ENCODE data around the gene CAPN13.

Gene CAPN13, protein sequence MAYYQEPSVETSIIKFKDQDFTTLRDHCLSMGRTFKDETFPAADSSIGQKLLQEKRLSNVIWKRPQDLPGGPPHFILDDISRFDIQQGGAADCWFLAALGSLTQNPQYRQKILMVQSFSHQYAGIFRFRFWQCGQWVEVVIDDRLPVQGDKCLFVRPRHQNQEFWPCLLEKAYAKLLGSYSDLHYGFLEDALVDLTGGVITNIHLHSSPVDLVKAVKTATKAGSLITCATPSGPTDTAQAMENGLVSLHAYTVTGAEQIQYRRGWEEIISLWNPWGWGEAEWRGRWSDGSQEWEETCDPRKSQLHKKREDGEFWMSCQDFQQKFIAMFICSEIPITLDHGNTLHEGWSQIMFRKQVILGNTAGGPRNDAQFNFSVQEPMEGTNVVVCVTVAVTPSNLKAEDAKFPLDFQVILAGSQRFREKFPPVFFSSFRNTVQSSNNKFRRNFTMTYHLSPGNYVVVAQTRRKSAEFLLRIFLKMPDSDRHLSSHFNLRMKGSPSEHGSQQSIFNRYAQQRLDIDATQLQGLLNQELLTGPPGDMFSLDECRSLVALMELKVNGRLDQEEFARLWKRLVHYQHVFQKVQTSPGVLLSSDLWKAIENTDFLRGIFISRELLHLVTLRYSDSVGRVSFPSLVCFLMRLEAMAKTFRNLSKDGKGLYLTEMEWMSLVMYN

GRCh38 chr2:30807249-30807648 lies at the start of gene CAPN13:
Gene CAPN13 (minus strand): TSS chr2:30807446. CDS start chr2:30787325, 20,121 bp downstream.
- no peak for DNase-seq

- no peak for DNase-seq
Observed at GRCh38 chr2:30847841-30848240, 40.6 kb upstream of the CAPN13 start.

GRCh38 chr2:30847329-30847728 lies 40.1 kb upstream of the CAPN13 start:
- no peak for DNase-seq

DNA sequence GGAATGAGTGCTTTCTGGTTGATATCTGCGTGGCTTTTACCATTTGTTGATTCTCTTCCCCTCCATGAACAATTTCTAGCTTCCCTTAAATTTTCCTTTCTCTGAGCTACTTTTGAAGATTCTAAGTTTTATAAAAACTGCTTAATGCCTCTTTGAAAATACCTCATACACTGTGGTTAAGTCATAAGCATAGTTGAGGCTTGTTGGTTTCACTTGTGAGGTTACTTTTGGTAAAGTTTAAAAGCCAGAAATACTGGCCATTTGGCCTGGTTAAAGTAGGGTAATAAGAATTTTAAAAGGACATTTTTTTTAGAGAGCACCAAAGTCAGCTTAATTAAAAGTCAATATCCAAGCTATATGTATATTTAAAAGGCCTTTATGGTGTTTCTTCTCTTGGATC lies 21.3 kb upstream of the CAPN13 start:
- DNase-seq, result no peak

DNA sequence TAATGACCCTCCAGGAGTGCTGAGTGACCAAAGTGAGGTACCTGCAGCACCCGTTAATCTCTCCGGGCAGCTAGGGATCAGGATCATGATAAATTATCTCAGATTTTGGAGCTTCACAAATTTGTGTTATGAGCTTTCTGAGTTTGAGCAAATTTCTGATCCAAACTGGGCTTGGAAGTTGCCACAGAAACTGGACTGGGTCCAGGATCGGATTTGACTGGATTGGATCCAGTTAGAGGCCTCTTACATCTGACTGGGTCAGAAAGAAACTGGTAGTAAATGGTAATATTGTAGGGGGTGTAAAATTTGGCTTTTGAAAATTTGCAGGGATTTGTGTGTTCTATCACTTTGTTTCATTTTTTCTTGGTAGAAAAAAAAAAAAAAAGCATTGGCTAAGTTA lies 19.7 kb upstream of the CAPN13 start:
- no peak for DNase-seq

DNA sequence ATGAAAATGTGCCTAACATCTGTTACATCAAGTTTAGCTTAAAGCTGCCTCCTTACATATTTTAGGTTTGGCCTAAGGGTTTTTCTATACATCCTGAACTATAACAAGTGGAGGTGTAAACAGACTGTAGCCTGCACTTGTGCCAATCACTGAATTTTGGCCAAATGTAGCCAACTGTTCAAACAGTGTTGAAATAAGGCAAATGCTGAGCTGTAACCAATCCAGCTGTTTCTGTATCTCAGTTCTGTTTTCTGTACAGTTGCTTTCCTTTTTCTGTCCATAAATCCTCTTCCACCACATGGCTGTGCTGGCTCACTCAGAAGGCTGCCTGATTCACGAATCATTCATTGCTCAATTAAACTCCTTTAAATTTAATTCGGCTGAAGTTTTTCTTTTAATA lies 19.2 kb upstream of the CAPN13 start:
- no peak for DNase-seq

DNA sequence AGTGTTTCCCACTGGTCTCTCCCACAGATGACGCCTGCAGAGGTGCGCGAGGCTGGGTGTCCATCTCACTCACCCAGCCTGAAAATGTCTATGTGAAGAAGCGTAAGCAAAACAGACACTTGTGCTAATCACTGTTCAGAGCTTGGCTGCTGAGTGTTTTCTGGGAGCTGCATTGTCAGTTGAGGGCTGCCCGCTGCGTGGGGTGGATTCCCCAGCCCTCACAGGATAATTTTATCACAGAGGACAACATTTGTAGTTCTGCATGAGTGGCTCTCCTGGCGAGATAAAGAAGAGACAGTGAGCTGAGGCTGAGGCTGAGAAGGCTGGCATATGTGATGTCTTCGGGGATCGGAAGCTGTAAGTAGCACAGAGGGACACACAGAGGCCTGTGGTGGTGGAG lies 16.2 kb upstream of the CAPN13 start:
- DNase-seq, result no peak

- DNase-seq, result no peak
Observed at GRCh38 chr2:30821960-30822359, 14.7 kb upstream of the CAPN13 start.

DNA sequence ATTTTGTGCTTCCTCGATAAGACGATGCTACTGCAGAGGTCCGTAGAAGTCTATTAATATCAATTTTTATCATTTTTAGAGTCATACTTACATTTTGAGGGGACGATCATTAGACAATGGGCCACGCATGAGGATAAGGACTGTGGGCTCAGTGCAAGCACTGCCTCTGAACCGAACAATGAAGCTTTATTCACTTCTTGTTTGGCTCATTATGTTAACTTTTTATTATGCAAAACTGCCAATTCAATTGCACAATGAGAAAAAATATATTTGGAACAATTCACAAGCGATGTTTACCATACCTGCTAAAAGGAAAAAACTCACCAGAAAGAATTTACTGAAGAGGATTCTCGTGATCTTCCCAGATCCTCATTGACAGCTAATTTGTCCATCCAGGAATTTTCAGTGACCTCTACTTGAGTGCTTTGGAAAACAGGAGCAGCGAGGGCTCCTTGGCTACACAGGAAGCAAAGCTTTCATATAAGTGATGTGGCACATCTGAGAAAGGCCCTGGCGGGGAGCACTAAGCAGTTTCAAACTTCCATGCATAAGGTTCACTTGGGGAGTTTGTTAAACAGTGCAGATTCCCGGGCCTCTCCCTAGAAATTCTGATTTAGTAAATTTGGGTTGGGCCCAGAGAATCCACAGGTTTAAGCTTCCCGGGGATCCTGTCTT lies 13.3 kb upstream of the CAPN13 start:
- DNase-seq, result no peak

- DNase-seq, result no peak
Observed at GRCh38 chr2:30809938-30810337, 2.7 kb upstream of the CAPN13 start.

GRCh38 chr2:30808695-30809094 lies 1.4 kb upstream of the CAPN13 start:
- no peak for DNase-seq

DNA sequence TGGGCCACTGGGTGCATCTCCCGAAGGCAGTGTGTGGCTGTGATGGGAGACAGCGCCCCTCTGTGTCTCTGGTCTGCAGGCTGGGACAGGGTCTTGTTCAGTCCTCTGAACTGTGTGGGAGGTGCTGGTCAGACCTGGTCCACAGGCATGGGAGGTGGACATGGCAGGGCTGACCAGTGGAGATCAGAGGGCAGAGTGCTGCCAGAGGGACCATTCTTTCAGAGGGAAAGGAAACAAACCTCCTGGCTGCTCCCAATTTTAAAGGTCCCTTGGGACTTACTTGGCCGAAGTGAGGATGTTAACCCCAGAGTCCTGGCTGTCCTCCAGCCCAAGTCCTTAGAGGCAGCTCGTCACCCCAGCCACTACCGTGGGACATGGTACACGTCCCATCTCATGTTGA lies 4.0 kb downstream of the CAPN13 start:
- DNase-seq, result no peak

DNA sequence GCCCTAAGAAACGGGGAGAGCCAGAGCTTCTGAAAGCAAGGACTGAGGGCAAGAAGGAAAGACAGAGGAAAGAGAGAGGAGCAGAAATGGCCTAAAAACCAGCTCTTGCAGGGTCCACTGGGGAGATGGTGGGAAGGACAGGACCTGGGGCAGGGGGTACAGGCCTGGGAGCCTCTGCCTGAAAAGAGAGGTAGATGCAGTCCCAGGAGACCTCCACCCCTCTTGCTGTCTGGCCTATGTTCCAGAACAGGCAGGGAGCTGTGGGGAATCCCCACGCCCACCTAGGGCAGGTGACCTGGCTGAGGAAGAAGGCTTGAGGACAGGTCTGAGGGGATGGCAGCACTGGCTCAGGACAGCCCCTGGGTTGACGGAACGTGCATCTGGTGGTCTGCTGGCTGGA lies 4.6 kb downstream of the CAPN13 start:
- no peak for DNase-seq

- DNase-seq, result no peak
Observed at GRCh38 chr2:30801821-30802455, 5.3 kb downstream of the CAPN13 start.

GRCh38 chr2:30800159-30800558 lies 7.1 kb downstream of the CAPN13 start:
- no peak for DNase-seq

- no peak for DNase-seq
Observed at GRCh38 chr2:30799366-30799765, 7.9 kb downstream of the CAPN13 start.

GRCh38 chr2:30798536-30798991 lies 8.7 kb downstream of the CAPN13 start:
- no peak for DNase-seq

DNA sequence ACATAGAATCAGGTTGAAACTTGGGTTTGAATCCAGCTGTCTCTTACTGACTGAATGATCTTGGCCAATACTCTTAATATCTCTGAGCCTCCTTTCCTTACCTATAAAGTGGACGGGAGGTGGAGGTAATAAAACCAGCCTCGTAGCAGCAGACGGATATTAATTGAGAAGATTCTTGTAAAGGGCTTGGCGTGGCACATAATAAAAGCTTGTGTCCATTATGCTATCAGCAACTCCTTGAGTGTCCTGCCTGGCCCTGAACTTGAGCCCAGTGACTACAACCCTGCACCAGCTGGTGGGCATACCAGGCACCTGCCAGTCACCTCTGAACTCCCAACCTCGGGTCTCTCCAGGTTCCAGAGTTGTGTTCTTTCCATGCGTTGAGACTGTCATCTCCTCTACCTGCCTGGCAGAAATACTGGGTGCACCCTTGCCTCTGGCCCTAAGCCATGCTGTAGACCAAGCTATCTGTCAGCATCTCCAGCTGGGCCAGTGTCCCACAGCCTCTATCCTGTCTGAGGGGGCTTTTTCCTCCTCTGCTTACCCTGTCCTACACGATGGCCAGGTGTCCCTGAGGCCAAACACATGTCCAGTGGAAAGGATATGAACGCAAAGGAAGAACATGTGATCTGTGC lies 9.7 kb downstream of the CAPN13 start:
- no peak for DNase-seq

DNA sequence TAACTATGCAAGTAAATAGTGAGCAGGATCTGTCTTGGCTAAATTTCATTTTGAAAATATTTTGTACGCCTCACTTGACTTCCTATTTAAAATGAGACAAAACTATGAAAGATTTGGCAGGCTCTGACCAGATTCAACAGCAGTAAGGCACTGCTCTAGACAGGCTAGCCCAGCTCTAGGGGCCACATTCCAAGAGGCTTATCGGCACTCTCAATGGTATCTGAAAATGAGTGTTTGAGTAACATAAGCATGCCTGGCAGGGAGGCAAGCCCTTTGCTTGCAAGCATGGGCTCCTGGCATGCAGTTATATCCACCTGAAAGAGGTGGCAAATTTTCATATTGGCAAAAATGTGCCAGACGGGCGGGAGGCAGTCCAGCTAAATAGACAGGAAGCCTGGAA lies 10.5 kb downstream of the CAPN13 start:
- DNase-seq, result no peak

- DNase-seq, result no peak
Observed at GRCh38 chr2:30792521-30792920, 14.7 kb downstream of the CAPN13 start.

DNA sequence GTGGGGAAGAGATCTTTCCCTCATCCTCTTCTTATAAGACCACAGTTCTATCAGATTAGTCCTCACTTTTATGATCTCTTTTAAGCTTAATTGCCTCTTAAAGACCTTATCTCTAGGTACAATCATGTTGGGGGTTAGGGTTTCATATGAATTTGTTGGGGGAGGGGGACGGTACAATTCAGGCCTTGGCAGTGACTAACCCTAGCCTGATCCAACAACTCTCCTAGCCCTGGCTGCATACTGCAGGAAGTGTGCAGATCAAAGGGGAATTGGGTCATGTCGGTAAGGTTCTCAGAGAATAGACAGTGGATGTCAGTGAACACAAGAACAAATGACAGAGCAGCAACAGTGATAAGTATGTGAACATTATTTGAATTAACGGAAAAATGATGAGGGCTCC lies 16.4 kb downstream of the CAPN13 start:
- DNase-seq, result no peak

DNA sequence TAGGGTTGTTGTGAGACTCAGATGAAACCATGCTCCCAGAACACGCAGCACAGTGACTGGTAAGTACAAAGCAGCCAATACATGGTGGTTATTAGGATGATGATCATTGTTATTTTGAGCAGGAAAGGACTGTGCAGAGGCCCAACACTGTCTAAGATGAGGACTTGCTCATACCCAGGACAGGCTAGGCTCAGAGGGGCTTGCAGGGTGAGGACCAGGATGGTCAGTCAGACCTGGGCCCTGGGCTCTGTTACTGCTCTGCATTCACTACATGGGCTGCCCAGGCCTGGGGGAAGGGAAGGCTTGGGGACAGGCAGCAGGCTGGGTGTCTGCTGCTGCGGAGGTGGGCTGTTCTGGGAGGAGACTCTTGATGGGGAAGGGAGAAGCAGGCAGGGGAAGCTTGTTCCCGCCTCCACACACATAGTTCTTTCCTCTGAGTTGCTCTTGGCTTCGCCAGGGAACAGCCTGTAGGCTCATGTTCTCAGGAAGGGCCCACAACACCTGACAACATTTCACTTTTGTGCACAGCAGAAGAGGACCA lies 17.5 kb downstream of the CAPN13 start:
- DNase-seq, result no peak
